SK-N-MC (cell line): ENCODE results near the gene LCN10.
"Not testable (repeated sequence)": the region's sequence is repeated elsewhere in the genome, so short reads cannot be mapped to it uniquely, and the experiment has no call there.

Experiments used
- DNase-seq: peaks from one replicate; pipeline ENCODE4 v3.0.0-alpha.2; 2011; ENCODE audit warnings: low read depth, low spot score
- H3K27ac ChIP-seq: fragments of 200-600 bp; sonication (generic); 2 replicates; pipeline ENCODE4 v1.5.1; 2016; ENCODE audit warnings: mixed run types
- H3K36me3 ChIP-seq: fragments of 200-600 bp; sonication (generic); 2 replicates; pipeline ENCODE4 v1.6.1; 2017; ENCODE audit warnings: antibody characterized with exemption, low read length, mixed read lengths; ENCODE audit not compliant: insufficient read depth
- H3K4me3 ChIP-seq: fragments of 200-600 bp; sonication (generic); 2 replicates; pipeline ENCODE4 v1.5.1; 2016
- H3K9ac ChIP-seq: fragments of 200-600 bp; sonication (generic); 2 replicates; pipeline ENCODE4 v1.8.0; 2017; ENCODE audit warnings: mixed run types, mixed read lengths; ENCODE audit not compliant: insufficient read length
- H3K9me3 ChIP-seq: fragments of 200-600 bp; sonication (generic); 2 replicates; pipeline ENCODE4 v1.6.1; 2017; ENCODE audit warnings: low read depth, mild to moderate bottlenecking, antibody characterized with exemption, low read length, moderate library complexity, mixed read lengths
- EZH2 ChIP-seq: fragments of 200-600 bp; sonication (generic); IDR thresholded peaks from one replicate; pipeline ENCODE4 v1.6.1; 2017; ENCODE audit warnings: antibody characterized with exemption
- FOXP2 ChIP-seq: optimal IDR thresholded peaks from 2 replicates; pipeline ENCODE3; 2011; ENCODE audit warnings: mild to moderate bottlenecking, moderate library complexity; ENCODE audit not compliant: insufficient read depth; ENCODE audit errors: extremely low read length, control extremely low read depth
- POLR2AphosphoS5 ChIP-seq: IDR thresholded peaks from 2 replicates; pipeline ENCODE4 v1.6.1; 2012; ENCODE audit warnings: mild to moderate bottlenecking, low read depth, low read length, borderline replicate concordance

Gene LCN10

DNA sequence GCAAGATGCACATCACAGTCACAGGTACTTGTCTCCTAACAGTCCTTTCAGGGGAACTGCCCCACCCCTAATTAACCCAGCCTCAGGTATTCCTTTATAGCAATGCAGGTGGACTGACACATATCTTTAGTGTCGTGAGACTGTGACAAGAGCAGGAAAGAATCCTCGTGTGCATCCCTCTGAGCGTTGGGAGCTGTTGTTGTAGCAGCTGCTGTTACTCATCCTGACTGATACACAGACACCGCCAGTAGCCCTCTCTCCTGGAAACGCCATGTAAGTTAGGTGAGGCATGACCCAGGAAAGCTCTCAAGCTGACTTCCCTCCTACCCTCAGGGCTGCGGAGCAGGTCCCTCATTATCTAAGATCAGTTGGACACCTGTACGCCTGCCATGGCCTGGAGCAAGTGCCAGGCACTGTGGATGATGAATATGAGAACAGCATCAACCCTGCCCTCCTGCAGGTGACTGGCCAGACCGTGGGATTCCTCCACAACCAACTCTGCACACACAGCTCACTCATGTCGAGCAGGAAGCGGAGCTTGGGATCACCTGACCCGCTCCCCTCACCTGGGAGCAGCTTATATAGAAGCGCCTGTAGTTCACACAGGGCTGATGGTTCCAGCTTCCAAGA lies 31.8 kb upstream of the LCN10 start:
- no peaks in the 10 kb centered on the region for H3K36me3 ChIP-seq

DNA sequence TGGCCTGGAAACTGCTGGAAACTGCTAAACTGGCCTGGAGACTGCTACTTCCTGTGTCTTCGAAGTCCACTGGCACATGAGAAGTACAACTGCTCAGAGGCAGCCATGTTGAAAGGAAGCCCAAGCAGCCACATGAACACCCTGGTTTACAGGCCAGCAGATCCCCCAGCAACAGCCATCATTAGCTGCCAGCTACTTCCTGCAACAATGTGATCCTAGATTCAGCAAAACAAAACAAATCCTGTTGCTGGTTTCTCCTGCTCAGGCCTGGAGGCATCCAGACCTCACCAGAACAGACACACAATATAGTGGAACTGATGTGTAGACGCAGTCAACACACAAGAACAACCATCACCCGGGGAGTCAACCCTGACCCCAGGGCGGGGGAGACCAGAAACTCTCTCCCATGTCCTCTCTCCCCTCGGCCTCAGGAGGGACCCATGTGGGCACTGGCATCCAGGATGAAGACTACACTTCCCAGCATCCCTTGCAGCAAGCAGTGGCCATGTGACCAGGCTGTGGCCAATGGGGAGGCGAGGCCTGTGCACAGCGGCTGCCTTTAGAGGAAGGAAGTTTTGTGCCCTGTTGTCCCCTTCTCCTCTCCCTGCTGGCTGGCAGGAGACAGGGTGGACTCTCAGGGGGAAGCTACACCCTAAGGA lies 30.8 kb upstream of the LCN10 start:
- no peak overlapping the region for H3K27ac ChIP-seq
- no peak overlapping the region for H3K9ac ChIP-seq

More for the DNA sequence above, 31.8 kb upstream of the LCN10 start:
- DNase-seq: no peak
- Histone ChIP-seq H3K9me3 (no peaks in the 10 kb centered on the region), H3K4me3 (no peak overlapping the region), H3K9ac (no peak overlapping the region), H3K27ac (no peak overlapping the region)
- no peak for TF ChIP-seq FOXP2
- no peak for TF ChIP-seq EZH2
- no peak for TF ChIP-seq POLR2AphosphoS5

DNA sequence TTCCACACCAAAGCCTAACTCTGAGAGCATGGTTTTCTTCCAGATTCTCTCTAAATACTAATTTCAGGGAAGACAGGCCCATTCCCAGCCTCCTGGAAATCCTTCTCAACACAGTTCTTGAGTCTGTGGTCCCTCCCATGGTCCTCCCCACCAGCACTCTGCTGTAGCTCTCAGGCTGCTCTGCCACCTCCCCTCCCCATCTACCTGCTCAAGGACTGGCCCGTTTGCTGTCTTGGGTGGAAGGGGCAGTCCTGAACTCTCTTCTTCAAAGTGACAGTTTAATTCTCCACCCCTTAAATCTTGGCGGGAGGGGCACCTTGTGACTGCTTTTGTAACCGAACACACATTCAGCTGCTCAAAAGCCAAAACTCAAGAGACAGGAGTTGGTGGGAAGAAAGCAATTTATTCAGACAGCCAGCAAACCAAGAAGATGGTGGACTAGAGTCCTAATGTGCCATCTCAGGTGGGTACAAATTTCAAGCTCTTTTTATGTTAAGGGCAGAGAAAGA lies 29.2 kb upstream of the LCN10 start:
- TF ChIP-seq EZH2 (no peak), POLR2AphosphoS5 (no peak), FOXP2 (no peak)
- DNase-seq: no peak
- Histone ChIP-seq H3K27ac (no peak overlapping the region), H3K9me3 (no peaks in the 10 kb centered on the region), H3K36me3 (no peaks in the 10 kb centered on the region), H3K9ac (no peak overlapping the region), H3K4me3 (no peak overlapping the region)

More for the DNA sequence above, 30.8 kb upstream of the LCN10 start:
- H3K36me3 ChIP-seq: no peaks in the 10 kb centered on the region
- H3K9me3 ChIP-seq: no peaks in the 10 kb centered on the region
- TF ChIP-seq EZH2: no peak
- no peak for TF ChIP-seq POLR2AphosphoS5
- no peak for TF ChIP-seq FOXP2
- no peak overlapping the region for H3K4me3 ChIP-seq
- no peak for DNase-seq

DNA sequence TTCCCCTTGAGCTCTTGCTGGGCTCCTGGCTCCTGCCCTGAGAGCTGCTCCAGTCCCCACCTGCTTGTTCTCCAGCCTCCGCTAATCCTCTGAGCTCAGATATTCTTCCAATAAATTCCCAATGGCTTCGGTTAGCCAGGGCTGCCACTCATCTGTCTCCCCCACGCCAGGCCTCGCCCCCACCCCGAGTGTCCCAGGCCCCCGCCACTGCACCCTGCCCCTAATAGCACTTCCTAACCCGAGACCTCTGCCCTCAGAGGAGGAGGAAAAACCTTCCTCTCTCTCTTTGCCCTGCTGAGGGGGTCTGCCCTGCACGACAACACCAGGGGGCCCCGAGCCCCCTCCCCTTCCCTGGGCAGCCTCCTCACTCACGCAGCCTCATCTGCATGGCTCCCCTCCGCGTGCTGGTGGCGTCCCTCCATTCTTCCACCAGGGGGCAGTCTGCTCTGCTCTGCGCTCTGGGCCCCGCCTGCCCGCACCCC lies 27.0 kb upstream of the LCN10 start:
- Histone ChIP-seq H3K27ac (no peak overlapping the region), H3K4me3 (no peak overlapping the region), H3K9ac (no peak overlapping the region), H3K9me3 (no peaks in the 10 kb centered on the region), H3K36me3 (no peaks in the 10 kb centered on the region)
- no peak for DNase-seq
- TF ChIP-seq POLR2AphosphoS5 (no peak), FOXP2 (no peak), EZH2 (no peak)

DNA sequence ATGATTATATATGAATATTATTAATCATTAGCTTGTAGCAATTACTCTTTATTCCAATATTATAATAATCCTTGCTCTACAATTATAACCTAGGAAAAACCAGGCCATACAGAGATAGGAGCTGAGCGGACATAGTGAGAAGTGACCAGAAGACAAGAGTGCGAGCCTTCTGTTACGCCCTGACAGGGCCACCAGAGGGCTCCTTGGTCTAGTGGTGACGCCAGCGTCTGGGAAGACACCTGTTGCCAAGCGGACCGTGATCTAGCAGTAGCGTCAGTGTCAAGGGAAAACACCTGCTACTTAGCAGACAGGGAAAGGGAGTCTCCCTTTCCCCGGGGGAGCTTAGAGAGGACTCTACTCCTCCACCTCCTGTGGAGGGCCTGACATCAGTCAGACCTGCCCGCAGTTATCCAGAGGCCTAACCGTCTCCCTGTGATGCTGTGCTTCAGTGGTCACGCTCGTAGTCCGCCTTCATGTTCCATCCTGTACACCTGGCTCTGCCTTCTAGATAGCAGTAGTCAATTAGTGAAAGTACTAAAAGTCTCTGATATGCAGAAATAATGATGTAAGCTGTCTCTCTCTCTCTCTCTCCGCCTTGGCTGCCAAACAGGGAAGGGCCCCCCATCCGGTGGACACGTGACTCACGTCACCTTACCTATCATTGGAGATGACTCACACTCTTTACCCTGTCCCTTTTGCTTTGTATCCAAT lies 23.8 kb upstream of the LCN10 start:
- not testable (repeated sequence) for H3K4me3 ChIP-seq, DNase-seq, H3K9ac ChIP-seq, H3K27ac ChIP-seq, H3K9me3 ChIP-seq, H3K36me3 ChIP-seq

DNA sequence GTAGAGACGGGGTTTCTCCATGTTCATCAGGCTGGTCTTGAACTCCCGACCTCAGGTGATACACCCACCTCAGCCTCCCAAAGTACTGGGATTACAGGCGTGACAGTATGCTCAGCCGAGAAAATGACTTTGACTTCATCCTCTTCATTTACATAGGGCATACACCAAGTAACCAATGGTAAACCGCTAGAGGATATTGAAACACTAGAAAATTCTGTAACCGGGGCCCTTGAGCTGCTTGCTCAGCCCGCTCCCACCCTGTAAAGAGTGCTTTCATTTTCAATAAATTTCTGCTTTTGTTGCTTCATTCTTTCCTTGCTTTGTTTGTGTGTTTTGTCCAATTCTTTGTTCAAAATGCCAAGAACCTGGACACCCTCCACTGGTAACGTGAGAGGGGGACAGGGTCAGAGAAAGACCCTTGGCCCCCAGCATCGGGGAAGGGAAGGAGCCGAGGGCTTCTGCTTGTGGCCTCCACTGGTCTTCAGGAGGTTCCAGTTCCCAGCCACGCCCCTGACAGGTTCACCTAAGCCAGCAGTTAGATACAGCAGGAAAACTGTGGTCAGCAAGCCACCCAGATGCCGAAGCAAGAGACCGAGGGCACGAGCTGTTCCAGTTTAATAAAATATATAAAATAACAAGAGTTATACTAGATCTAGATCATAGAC lies 23.1 kb upstream of the LCN10 start:
- DNase-seq, H3K36me3 ChIP-seq, H3K9me3 ChIP-seq, H3K9ac ChIP-seq, H3K4me3 ChIP-seq, H3K27ac ChIP-seq: not testable (repeated sequence)

DNA sequence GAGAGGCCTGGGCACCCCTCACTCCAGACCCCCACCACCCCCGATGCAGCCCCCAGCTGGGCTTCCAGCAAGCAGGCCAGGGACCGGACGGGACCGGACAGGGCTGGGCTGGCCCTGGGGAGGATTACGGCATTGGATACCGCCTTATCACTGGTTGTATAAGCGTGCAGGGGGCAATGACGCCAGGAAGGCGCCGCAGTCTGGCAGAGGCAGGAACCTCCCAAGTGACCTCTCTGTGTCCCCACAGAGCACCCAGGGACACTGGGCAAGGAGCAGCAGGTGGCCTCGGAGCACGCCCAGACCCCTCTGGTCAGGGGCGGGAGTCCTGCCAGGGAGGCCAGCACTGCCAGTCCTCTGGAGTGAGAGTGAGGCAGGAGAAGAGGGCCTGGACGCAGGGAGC lies 22.3 kb upstream of the LCN10 start:
- Histone ChIP-seq H3K9ac (no peak overlapping the region), H3K4me3 (no peak overlapping the region), H3K9me3 (no peaks in the 10 kb centered on the region), H3K27ac (no peak overlapping the region), H3K36me3 (no peaks in the 10 kb centered on the region)
- DNase-seq: no peak
- TF ChIP-seq POLR2AphosphoS5 (no peak), EZH2 (no peak), FOXP2 (no peak)

DNA sequence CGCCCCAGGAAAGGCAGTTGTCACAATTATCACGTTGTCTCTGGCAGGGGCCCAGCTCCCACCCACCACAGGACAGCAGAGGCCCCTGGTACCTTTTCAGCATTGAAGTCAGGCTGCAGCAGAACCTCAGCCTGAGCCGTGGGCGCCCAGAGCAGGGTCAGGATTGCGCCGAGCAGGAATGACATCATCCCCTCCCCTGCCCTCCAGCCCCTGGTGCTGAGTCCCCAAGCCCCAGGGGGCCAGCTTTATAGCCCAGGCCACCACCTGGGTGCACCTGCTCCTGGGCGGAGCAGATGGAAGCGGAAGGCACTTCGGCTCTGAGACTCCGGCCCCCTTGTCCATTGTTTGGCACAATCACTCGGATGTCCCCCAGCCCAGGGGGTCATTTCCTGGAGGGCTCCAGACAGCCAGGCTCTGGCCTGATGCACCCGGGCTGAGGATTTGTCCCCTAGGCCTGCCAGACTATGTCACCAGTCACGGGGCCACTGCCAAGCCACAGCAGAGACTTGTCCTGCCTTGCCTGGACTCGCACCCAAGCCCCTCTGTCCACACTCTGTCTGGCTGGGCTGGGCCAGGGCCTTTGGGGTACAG lies 21.7 kb upstream of the LCN10 start, which contains the start of gene LCN15:
TSS of gene LCN15 (minus strand) at position 218 of the 591 bp plus-strand sequence. CDS start at position 188, 30 bp downstream.
- Histone ChIP-seq H3K36me3 (no peaks in the 10 kb centered on the region), H3K4me3 (peak within 1 kb of the TSS; percentile 58), H3K9ac (no peak within 1 kb of the TSS), H3K9me3 (no peaks in the 10 kb centered on the region), H3K27ac (no peak within 1 kb of the TSS)
- TF ChIP-seq EZH2 (no peak), FOXP2 (no peak), POLR2AphosphoS5 (no peak)
- no peak for DNase-seq
